Measurements from ENCODE around the gene GARNL3. TPM values are rescaled to one million over a fixed set of nuclear protein-coding genes. Genes with fewer than 3 reads are reported as not detected.

The GARNL3 gene
- total and polyA plus RNA-seq, 2 donors (not counting 3 experiments of a cell fraction or from before 2014, with no cell fraction given), result 1.4 to 8.3 TPM

DNA sequence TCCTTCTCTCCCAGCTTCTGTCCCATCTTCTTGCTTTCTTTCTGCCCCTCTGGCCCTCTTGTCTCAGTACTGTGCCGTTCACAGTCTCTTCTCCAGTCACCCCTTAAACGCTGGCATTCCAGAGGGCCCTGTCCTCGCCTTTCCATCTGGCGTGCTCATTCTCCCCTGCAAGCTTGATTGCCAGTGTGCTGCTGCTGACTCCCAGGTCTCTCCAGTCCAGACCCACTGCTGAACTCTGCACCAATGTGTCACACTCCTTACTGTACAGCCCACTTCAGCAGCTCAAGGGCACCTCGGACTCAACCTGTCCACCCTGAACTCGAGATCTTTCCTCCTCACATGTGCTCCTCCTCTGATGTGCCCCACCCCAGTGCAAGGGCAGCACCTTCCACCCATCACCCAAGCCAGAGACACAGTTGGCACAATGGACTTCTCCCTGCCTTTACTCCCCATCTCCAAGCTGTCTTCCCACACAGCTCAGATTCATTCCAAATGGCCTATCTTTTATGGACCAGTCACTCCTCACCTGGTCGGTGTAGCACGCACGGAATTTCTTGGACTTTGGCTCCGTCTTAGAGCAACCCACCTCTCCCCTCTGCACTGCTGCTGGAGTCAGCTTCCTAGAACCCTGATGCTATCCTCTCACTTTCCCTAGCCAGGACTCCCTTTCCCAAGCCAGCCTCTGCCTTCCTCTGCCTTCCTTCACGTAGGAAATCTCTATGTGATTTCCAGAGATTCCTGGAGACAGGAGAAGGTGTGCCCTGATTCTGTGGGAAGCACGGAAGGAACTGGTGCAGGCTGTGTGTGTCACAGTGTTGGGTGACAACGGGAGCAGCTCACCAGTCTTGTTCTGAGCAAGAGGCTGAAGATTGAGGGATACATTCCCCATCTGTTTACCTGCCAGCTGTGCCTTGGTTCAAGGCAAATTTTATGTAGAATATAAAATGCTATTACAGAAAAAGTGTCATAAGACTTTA is 106.4 kb downstream of the GARNL3 start:
- no peaks in the 10 kb centered on the region for H3K9me3 ChIP-seq (replicated peaks; ENCODE audit: control insufficient read depth, insufficient read depth, low read length)

DNA sequence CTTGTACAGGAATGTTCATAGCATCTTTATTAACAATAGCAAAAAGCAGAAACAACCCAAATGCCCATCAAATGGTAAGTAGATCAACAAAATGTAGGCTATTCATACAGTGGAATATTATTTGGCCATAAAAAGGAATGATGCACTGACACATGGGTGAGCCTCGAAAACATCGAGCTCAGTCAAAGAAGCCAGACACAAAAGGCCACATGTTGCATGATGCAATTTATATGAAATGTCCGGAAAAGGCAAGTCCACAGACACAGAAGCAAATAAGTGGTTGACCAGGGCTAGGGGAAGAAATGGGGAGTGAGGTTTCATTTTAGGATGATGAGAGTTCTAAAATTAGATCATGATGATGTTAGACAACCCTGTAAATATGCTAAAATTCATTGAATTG is 115.9 kb downstream of the GARNL3 start:
- Histone ChIP-seq H4K20me1 (replicated peaks; ENCODE audit: control insufficient read depth, extremely low read depth, insufficient read depth, low read length) (no peaks in the 10 kb centered on the region), H3K4me1 (ENCODE audit: control insufficient read depth, extremely low read depth, insufficient read depth, low read length) (no peaks in the 10 kb centered on the region), H3K9me1 (replicated peaks; ENCODE audit: control insufficient read depth, extremely low read depth, insufficient read depth, low read length) (no peaks in the 10 kb centered on the region), H3K27ac (ENCODE audit: insufficient read depth, low read depth, low read length) (no peak overlapping the region), H3K9me3 (replicated peaks; ENCODE audit: control insufficient read depth, insufficient read depth, low read length) (no peaks in the 10 kb centered on the region), H2AFZ (ENCODE audit: low read depth, low read length) (no peak overlapping the region), H3K4me3 (replicated peaks in 1 of 3; ENCODE audit: insufficient read depth in 1 of 3, low read depth in 1 of 3, low read length in 3 of 3) (no peak overlapping the region), H3K9ac (replicated peaks; ENCODE audit: extremely low read depth, insufficient read depth, low read length) (no peak overlapping the region), H3K36me3 (ENCODE audit: control insufficient read depth in 2 of 2, extremely low read depth in 1 of 2, insufficient read depth in 2 of 2, low read length in 2 of 2) (no peaks in the 10 kb centered on the region), H3K4me2 (ENCODE audit: insufficient read depth, low read length) (no peak overlapping the region), H3K27me3 (ENCODE audit: control insufficient read depth in 2 of 2, insufficient read depth in 2 of 2, low read length in 2 of 2) (peaks cover 0 to 8% of the 10 kb centered on the region in 2 experiments), H3K79me2 (ENCODE audit: control insufficient read depth, insufficient read depth, low read length) (no peaks in the 10 kb centered on the region)
- ChIA-PET CTCF (interaction anchor here (1.0 kb wide), 1 partner anchor 9 kb away, joined by 3 read pairs; no protein-coding TSS in a partner anchor), POLR2A (no interaction called here)
- intact Hi-C loops (cut with micrococcal nuclease) (no loop called here), dilution Hi-C loops (cut with MboI; ENCODE audit: extremely low pct_ligation_motif_present, low sequenced_read_pairs) (no loop called here)
- TF ChIP-seq JUN (IDR thresholded peaks at IDR 0.05; ENCODE audit: borderline replicate concordance, insufficient read depth, insufficient read length, low read depth) (no peak), POLR2AphosphoS5 (IDR thresholded peaks at IDR 0.05; ENCODE audit: insufficient read depth, low read depth, low read length) (no peak), GATA2 (IDR thresholded peaks at IDR 0.05; ENCODE audit: insufficient read depth, insufficient read length, low read depth, low read length) (no peak), EZH2 (IDR thresholded peaks at IDR 0.05; ENCODE audit: borderline replicate concordance, low read depth, low read length, severe bottlenecking) (no peak), POLR2A (IDR thresholded peaks at IDR 0.05; ENCODE audit: low read depth, low read length) (no peak)
- TF ChIP-seq, protein P1, sequence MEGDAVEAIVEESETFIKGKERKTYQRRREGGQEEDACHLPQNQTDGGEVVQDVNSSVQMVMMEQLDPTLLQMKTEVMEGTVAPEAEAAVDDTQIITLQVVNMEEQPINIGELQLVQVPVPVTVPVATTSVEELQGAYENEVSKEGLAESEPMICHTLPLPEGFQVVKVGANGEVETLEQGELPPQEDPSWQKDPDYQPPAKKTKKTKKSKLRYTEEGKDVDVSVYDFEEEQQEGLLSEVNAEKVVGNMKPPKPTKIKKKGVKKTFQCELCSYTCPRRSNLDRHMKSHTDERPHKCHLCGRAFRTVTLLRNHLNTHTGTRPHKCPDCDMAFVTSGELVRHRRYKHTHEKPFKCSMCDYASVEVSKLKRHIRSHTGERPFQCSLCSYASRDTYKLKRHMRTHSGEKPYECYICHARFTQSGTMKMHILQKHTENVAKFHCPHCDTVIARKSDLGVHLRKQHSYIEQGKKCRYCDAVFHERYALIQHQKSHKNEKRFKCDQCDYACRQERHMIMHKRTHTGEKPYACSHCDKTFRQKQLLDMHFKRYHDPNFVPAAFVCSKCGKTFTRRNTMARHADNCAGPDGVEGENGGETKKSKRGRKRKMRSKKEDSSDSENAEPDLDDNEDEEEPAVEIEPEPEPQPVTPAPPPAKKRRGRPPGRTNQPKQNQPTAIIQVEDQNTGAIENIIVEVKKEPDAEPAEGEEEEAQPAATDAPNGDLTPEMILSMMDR (IDR thresholded peaks at IDR 0.05; ENCODE audit: extremely low read depth in 1 of 2, insufficient read depth in 1 of 2, low read depth in 1 of 2, low read length in 2 of 2), result no peak
- DNase-seq (ENCODE audit: low read depth, low spot score) (no peak), FAIRE-seq (no peak)
- BruUV-seq (replicated peaks), result no TSS peak

More for the DNA sequence above, 106.4 kb downstream of the GARNL3 start:
- Histone ChIP-seq H3K79me2 (ENCODE audit: control insufficient read depth, insufficient read depth, low read length) (no peaks in the 10 kb centered on the region), H3K9me1 (replicated peaks; ENCODE audit: control insufficient read depth, extremely low read depth, insufficient read depth, low read length) (no peaks in the 10 kb centered on the region), H3K9ac (replicated peaks; ENCODE audit: extremely low read depth, insufficient read depth, low read length) (no peak overlapping the region), H4K20me1 (replicated peaks; ENCODE audit: control insufficient read depth, extremely low read depth, insufficient read depth, low read length) (no peaks in the 10 kb centered on the region), H3K4me2 (ENCODE audit: insufficient read depth, low read length) (no peak overlapping the region), H3K27me3 (ENCODE audit: control insufficient read depth in 2 of 2, insufficient read depth in 2 of 2, low read length in 2 of 2) (peaks cover 0 to 2% of the 10 kb centered on the region in 2 experiments), H3K27ac (ENCODE audit: insufficient read depth, low read depth, low read length) (no peak overlapping the region), H2AFZ (ENCODE audit: low read depth, low read length) (no peak overlapping the region), H3K4me1 (ENCODE audit: control insufficient read depth, extremely low read depth, insufficient read depth, low read length) (no peaks in the 10 kb centered on the region), H3K36me3 (ENCODE audit: control insufficient read depth in 2 of 2, extremely low read depth in 1 of 2, insufficient read depth in 2 of 2, low read length in 2 of 2) (no peaks in the 10 kb centered on the region), H3K4me3 (replicated peaks in 1 of 3; ENCODE audit: insufficient read depth in 1 of 3, low read depth in 1 of 3, low read length in 3 of 3) (no peak overlapping the region)
- no peak for DNase-seq (ENCODE audit: low read depth, low spot score)
- dilution Hi-C loops (cut with MboI; ENCODE audit: extremely low pct_ligation_motif_present, low sequenced_read_pairs) (no loop called here), intact Hi-C loops (cut with micrococcal nuclease) (no loop called here)
- POLR2A ChIA-PET, result no interaction called here
- CTCF ChIA-PET, result interaction anchor here (0.7 to 2.3 kb wide), 5 partner anchors 9 to 25 kb away, joined by 3 to 7 read pairs (median 4); no protein-coding TSS in a partner anchor
- TF ChIP-seq, protein P2, sequence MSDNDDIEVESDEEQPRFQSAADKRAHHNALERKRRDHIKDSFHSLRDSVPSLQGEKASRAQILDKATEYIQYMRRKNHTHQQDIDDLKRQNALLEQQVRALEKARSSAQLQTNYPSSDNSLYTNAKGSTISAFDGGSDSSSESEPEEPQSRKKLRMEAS (IDR thresholded peaks at IDR 0.05; ENCODE audit: insufficient read depth, insufficient read length), result no peak
- TF ChIP-seq FOS (IDR thresholded peaks at IDR 0.05; ENCODE audit: borderline replicate concordance, insufficient read depth, low read length) (no peak), POLR2A (IDR thresholded peaks at IDR 0.05; ENCODE audit: low read depth, low read length) (no peak)
- no peak for FAIRE-seq
- BruUV-seq (replicated peaks), result no TSS peak
